ENCODE results near the gene MEIOSIN.

MEIOSIN gene

DNA sequence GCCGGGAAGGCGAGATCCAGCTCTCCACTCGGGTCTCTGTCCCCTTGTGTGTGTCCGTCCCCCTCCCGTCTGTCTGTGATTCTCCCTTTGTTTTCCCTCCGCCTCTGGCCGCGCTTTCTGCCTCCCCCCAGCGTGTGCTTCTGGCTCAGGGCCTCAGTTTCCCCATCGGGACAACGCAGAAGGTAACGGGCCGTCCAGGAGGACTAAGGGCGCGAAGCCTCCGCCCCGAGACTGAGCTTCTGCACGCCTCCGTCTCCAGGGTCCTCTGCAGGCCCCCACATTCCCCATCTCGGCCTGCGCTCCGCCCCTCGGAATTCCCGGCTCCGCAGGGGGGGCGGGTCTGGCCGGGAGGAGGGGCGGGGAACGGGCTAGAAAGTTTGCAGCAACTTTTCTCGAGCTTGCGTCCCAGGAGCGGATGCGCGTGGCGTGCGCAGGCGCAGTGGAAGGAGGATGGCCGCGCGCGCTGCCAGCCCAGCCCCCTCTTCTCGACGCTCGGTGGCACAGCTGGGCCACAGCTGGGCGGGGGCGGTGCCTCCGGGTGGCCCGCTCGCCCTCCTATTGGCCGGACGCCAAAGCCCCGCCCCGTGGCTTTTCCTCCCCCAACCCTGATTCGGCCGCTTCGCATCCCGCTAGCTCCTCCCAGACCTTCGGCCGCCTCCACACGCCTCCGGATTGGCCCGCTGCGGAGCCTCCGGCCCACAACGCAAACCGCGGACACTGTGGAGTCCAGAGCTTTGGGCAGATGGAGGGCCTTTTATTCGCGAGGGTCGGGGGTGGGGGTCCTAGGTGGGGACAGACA lies 35.9 kb downstream of the MEIOSIN start, which contains the start of gene SIX5:
TSS of gene SIX5 (minus strand) at position 269 of the 799 bp plus-strand sequence. CDS start 408 bp downstream, outside the sequence.
- Histone ChIP-seq H3K36me3 (ENCODE audit: control insufficient read depth, insufficient read depth, low read length) (peaks cover 3% of the 10 kb centered on the region), H3K4me1 (ENCODE audit: control insufficient read depth, insufficient read depth, low read length) (peaks cover 28% of the 10 kb centered on the region), H3K27me3 (ENCODE audit: control insufficient read depth, insufficient read depth, low read length) (no peaks in the 10 kb centered on the region), H3K4me3 (ENCODE audit: low read length) (peak within 1 kb of the TSS; percentile 99), H3K9ac (ENCODE audit: low read length) (peak within 1 kb of the TSS; percentile 62), H3K27ac (ENCODE audit: low read depth, low read length) (peak within 1 kb of the TSS; percentile 98)

- no peaks in the 10 kb centered on the region for H3K27me3 ChIP-seq (ENCODE audit: control insufficient read depth, insufficient read depth, low read length)
- H3K36me3 ChIP-seq (ENCODE audit: control insufficient read depth, insufficient read depth, low read length) = peaks cover 3% of the 10 kb centered on the region
- peak overlapping the region; percentile 70 for H3K4me3 ChIP-seq (ENCODE audit: low read length)
- peak overlapping the region; percentile 93 for H3K27ac ChIP-seq (ENCODE audit: low read depth, low read length)
- peaks cover 22% of the 10 kb centered on the region for H3K4me1 ChIP-seq (ENCODE audit: control insufficient read depth, insufficient read depth, low read length)
- H3K9ac ChIP-seq (ENCODE audit: low read length) = peak overlapping the region; percentile 62
Observed at GRCh38 chr19:45769821-45770191, 36.6 kb downstream of the MEIOSIN start.

GRCh38 chr19:45770192-45771101 lies 37.2 kb downstream of the MEIOSIN start:
- no peaks in the 10 kb centered on the region for H3K27me3 ChIP-seq (ENCODE audit: control insufficient read depth, insufficient read depth, low read length)
- H3K27ac ChIP-seq (ENCODE audit: low read depth, low read length) = peak overlapping the region; percentile 93
- H3K4me1 ChIP-seq (ENCODE audit: control insufficient read depth, insufficient read depth, low read length) = peaks cover 16% of the 10 kb centered on the region
- peak overlapping the region; percentile 62 for H3K9ac ChIP-seq (ENCODE audit: low read length)
- peaks cover 3% of the 10 kb centered on the region for H3K36me3 ChIP-seq (ENCODE audit: control insufficient read depth, insufficient read depth, low read length)
- H3K4me3 ChIP-seq (ENCODE audit: low read length) = peak overlapping the region; percentile 70

GRCh38 chr19:45771311-45771933 lies 38.2 kb downstream of the MEIOSIN start:
- Histone ChIP-seq H3K36me3 (ENCODE audit: control insufficient read depth, insufficient read depth, low read length) (peaks cover 3% of the 10 kb centered on the region), H3K9ac (ENCODE audit: low read length) (no peak overlapping the region), H3K4me1 (ENCODE audit: control insufficient read depth, insufficient read depth, low read length) (peaks cover 8% of the 10 kb centered on the region), H3K27me3 (ENCODE audit: control insufficient read depth, insufficient read depth, low read length) (no peaks in the 10 kb centered on the region), H3K27ac (ENCODE audit: low read depth, low read length) (peak overlapping the region; percentile 93), H3K4me3 (ENCODE audit: low read length) (peak overlapping the region; percentile 68)

GRCh38 chr19:45772130-45772840 lies 39.0 kb downstream of the MEIOSIN start:
- Histone ChIP-seq H3K9ac (ENCODE audit: low read length) (no peak overlapping the region), H3K36me3 (ENCODE audit: control insufficient read depth, insufficient read depth, low read length) (peaks cover 8% of the 10 kb centered on the region), H3K4me1 (ENCODE audit: control insufficient read depth, insufficient read depth, low read length) (peaks cover 4% of the 10 kb centered on the region), H3K4me3 (ENCODE audit: low read length) (no peak overlapping the region), H3K27ac (ENCODE audit: low read depth, low read length) (no peak overlapping the region), H3K27me3 (ENCODE audit: control insufficient read depth, insufficient read depth, low read length) (no peaks in the 10 kb centered on the region)

GRCh38 chr19:45772912-45773311 lies 39.7 kb downstream of the MEIOSIN start:
- no peak overlapping the region for H3K27ac ChIP-seq (ENCODE audit: low read depth, low read length)
- peaks cover 4% of the 10 kb centered on the region for H3K4me1 ChIP-seq (ENCODE audit: control insufficient read depth, insufficient read depth, low read length)
- no peaks in the 10 kb centered on the region for H3K27me3 ChIP-seq (ENCODE audit: control insufficient read depth, insufficient read depth, low read length)
- H3K9ac ChIP-seq (ENCODE audit: low read length) = no peak overlapping the region
- H3K4me3 ChIP-seq (ENCODE audit: low read length) = no peak overlapping the region
- peaks cover 13% of the 10 kb centered on the region for H3K36me3 ChIP-seq (ENCODE audit: control insufficient read depth, insufficient read depth, low read length)

DNA sequence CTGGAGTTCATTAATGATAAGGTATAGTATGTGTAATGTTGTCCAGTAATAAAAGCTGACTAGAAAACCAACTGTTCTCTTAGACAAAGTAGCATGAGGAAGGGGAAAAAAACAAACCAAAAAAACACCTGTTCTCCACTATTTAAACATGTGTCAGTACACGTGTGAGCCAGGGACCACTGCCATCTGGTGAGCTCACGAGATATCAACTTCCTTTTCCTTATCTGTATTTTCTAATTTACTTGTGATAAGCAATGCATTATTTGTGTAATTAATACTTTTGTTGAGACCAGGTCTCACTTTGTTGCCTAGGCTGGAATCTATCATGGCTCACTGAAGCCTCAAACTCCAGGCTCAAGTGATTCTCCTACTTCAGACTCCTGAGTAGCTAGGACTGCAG lies 40.1 kb downstream of the MEIOSIN start:
- Histone ChIP-seq H3K36me3 (ENCODE audit: control insufficient read depth, insufficient read depth, low read length) (peaks cover 16% of the 10 kb centered on the region), H3K9ac (ENCODE audit: low read length) (no peak overlapping the region), H3K4me3 (ENCODE audit: low read length) (no peak overlapping the region), H3K4me1 (ENCODE audit: control insufficient read depth, insufficient read depth, low read length) (peaks cover 4% of the 10 kb centered on the region), H3K27me3 (ENCODE audit: control insufficient read depth, insufficient read depth, low read length) (no peaks in the 10 kb centered on the region), H3K27ac (ENCODE audit: low read depth, low read length) (no peak overlapping the region)

DNA sequence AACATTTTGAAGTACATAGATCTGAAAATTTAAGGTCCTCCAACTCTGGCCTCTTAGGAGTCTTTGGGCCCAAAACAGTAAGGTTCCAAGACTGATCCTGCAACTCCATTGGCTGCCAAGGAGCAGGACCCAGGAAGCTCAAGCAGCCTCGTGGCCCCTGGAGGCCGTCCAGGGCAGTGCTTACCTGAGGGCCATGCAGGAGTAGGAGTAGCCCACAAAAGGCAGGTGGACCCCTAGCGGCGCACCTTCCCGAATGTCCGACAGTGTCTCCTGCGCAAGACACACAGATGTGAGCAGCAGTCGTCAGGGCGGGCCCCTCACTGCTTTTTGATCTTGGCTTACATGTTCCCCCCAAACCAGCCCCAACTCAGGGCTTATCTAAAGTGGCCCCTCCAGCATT lies 41.5 kb downstream of the MEIOSIN start:
- Histone ChIP-seq H3K27ac (ENCODE audit: low read depth, low read length) (no peak overlapping the region), H3K4me3 (ENCODE audit: low read length) (no peak overlapping the region), H3K27me3 (ENCODE audit: control insufficient read depth, insufficient read depth, low read length) (no peaks in the 10 kb centered on the region), H3K9ac (ENCODE audit: low read length) (no peak overlapping the region), H3K4me1 (ENCODE audit: control insufficient read depth, insufficient read depth, low read length) (peaks cover 6% of the 10 kb centered on the region), H3K36me3 (ENCODE audit: control insufficient read depth, insufficient read depth, low read length) (peaks cover 16% of the 10 kb centered on the region)

DNA sequence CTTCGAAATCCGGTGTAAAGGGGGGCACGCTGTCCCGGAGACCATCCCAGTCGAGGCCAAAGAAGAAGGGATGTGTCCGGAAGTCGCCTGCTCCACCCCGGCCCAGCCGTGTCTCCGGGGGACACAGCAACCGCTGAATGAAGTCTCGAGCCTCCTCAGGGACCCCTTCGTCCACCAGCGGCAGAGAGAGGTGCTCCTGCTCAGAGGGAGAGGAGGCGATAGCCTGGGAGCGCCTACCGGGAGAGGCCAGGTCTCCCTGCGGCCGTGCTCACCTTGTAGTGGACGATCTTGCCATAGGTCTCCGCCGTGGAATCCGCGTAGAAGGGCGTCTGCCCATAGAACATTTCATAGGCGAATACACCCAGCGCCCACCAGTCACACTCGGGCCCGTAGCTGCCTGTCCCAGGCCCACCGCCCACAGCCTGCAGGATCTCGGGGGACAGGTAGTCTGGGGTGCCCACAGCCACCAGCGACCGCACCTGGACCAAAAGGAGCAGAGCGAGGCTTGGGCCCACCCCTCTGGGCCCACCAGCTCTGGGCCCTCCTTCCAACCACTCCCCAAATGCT lies 44.2 kb downstream of the MEIOSIN start:
- Histone ChIP-seq H3K9ac (ENCODE audit: low read length) (no peak overlapping the region), H3K27me3 (ENCODE audit: control insufficient read depth, insufficient read depth, low read length) (no peaks in the 10 kb centered on the region), H3K27ac (ENCODE audit: low read depth, low read length) (no peak overlapping the region), H3K36me3 (ENCODE audit: control insufficient read depth, insufficient read depth, low read length) (peaks cover 13% of the 10 kb centered on the region), H3K4me1 (ENCODE audit: control insufficient read depth, insufficient read depth, low read length) (peaks cover 9% of the 10 kb centered on the region), H3K4me3 (ENCODE audit: low read length) (no peak overlapping the region)

DNA sequence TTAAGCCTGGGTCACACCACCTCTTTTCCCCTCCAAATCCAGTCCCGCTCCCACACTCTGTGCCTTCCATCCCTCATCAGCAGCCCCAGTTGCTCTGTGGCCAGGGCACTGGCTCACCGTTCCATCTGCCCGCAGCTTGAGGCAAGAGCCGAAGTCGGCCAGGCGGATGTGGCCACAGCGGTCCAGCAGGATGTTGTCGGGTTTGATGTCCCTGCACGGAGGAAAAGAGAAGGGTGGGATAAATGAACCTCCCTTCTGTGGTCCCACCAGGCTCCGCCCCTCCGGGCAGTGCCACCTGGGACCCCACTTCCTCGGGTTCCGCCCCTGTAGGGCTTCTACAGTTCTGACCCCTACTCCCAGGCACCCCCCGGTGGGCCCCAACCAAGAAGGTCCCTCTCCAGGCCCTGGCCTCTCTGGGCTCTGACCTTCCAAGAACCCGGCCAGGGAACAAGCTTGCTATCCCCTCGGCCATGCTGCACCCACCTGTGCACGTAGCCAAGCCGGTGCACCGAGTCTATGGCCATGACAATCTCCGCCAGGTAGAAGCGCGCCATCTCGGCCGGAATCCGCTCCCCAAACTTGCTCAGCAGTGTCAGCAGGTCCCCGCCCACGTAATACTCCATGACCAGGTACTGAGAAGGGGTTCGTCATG lies 44.9 kb downstream of the MEIOSIN start:
- peaks cover 12% of the 10 kb centered on the region for H3K4me1 ChIP-seq (ENCODE audit: control insufficient read depth, insufficient read depth, low read length)
- peaks cover 13% of the 10 kb centered on the region for H3K36me3 ChIP-seq (ENCODE audit: control insufficient read depth, insufficient read depth, low read length)
- H3K27ac ChIP-seq (ENCODE audit: low read depth, low read length) = peak overlapping the region; percentile 22
- no peak overlapping the region for H3K4me3 ChIP-seq (ENCODE audit: low read length)
- no peak overlapping the region for H3K9ac ChIP-seq (ENCODE audit: low read length)
- H3K27me3 ChIP-seq (ENCODE audit: control insufficient read depth, insufficient read depth, low read length) = no peaks in the 10 kb centered on the region

All from rectal smooth muscle tissue (tissue), 1 donor.